ENCODE data around the gene USP47.
A peak's percentile ranks its signal among the peaks of the same experiment; 100 is the strongest.

Gene USP47

GRCh38 chr11:12005476-12005875 is 163.7 kb downstream of the USP47 start:
- Histone ChIP-seq H3K27ac (peak overlapping the region; percentile 11 to 27), H3K4me3 (peak overlapping the region; percentile 5)
- TF ChIP-seq, protein P1, sequence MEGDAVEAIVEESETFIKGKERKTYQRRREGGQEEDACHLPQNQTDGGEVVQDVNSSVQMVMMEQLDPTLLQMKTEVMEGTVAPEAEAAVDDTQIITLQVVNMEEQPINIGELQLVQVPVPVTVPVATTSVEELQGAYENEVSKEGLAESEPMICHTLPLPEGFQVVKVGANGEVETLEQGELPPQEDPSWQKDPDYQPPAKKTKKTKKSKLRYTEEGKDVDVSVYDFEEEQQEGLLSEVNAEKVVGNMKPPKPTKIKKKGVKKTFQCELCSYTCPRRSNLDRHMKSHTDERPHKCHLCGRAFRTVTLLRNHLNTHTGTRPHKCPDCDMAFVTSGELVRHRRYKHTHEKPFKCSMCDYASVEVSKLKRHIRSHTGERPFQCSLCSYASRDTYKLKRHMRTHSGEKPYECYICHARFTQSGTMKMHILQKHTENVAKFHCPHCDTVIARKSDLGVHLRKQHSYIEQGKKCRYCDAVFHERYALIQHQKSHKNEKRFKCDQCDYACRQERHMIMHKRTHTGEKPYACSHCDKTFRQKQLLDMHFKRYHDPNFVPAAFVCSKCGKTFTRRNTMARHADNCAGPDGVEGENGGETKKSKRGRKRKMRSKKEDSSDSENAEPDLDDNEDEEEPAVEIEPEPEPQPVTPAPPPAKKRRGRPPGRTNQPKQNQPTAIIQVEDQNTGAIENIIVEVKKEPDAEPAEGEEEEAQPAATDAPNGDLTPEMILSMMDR (IDR thresholded peaks at IDR 0.05), result no peak
- no peak for DNase-seq (ENCODE audit: low spot score)

- TF ChIP-seq, protein P1 (IDR thresholded peaks at IDR 0.05), result no peak
- no peak for DNase-seq (ENCODE audit: low spot score)
- Histone ChIP-seq H3K27ac (peak overlapping the region in 1 of 2 donors; percentile 89), H3K4me3 (peak overlapping the region; percentile 76)
Measured at GRCh38 chr11:12006552-12007229, 164.9 kb downstream of the USP47 start.

DNA sequence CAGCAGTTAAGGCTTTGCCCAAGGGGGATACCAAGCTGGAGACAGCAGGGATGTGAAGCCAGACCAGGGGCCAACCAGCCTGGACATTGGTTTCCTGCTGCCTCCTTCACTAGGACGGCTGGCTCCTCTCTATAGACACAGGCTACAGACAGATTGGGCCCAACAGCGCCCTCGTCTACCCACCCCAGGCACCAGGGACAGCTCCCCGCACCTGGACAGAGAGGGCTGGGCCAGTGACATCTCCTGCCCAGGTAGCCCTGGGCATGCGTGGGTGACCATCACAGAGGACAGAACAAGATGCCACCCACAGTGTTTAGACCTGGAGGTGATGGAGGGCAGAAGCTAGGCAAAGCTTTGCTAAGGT is 165.4 kb downstream of the USP47 start:
- Histone ChIP-seq H3K4me3 (peak overlapping the region; percentile 76), H3K27ac (peak overlapping the region; percentile 84 to 89)
- TF ChIP-seq, protein P1 (IDR thresholded peaks at IDR 0.05), result no peak
- DNase-seq (ENCODE audit: low spot score), result no peak

- Histone ChIP-seq H3K27ac (peak within 1 kb of the TSS; percentile 84 to 89), H3K4me3 (peak within 1 kb of the TSS; percentile 76)
- DNase-seq (ENCODE audit: low spot score), result no peak
- TF ChIP-seq, protein P1 (IDR thresholded peaks at IDR 0.05), result no peak
Measured at GRCh38 chr11:12007769-12008737, 166.3 kb downstream of the USP47 start, which contains the start of gene DKK3. DKK3 (minus strand) TSS chr11:12008626; CDS start chr11:12008582, 44 bp downstream.
